Measurements from ENCODE around the gene MAML3. TPM values are rescaled to one million over a fixed set of nuclear protein-coding genes. Genes with fewer than 3 reads are reported as not detected.

Gene MAML3
- total RNA-seq, 1 donor from 2014 or later, result 59.4 TPM

- peaks cover 52% of the 10 kb centered on the region for H3K4me1 Mint-ChIP-seq (ENCODE audit: low read depth, unreplicated experiment)
- H3K9me3 Mint-ChIP-seq (ENCODE audit: unreplicated experiment), result peaks cover 20% of the 10 kb centered on the region
- H3K4me3 Mint-ChIP-seq (ENCODE audit: unreplicated experiment), result peak overlapping the region; percentile 50
- no peak for DNase-seq
- TF ChIP-seq CTCF (IDR thresholded peaks at IDR 0.05; ENCODE audit: partially characterized antibody, unreplicated experiment), result no peak
- H3K27ac Mint-ChIP-seq (ENCODE audit: unreplicated experiment), result peak overlapping the region; percentile 85
- peaks cover 4% of the 10 kb centered on the region for H3K27me3 Mint-ChIP-seq (ENCODE audit: unreplicated experiment)
- no peaks in the 10 kb centered on the region for H3K36me3 Mint-ChIP-seq (ENCODE audit: unreplicated experiment)
Measured at GRCh38 chr4:139847602-139848001, 306.4 kb downstream of the MAML3 start.

DNA sequence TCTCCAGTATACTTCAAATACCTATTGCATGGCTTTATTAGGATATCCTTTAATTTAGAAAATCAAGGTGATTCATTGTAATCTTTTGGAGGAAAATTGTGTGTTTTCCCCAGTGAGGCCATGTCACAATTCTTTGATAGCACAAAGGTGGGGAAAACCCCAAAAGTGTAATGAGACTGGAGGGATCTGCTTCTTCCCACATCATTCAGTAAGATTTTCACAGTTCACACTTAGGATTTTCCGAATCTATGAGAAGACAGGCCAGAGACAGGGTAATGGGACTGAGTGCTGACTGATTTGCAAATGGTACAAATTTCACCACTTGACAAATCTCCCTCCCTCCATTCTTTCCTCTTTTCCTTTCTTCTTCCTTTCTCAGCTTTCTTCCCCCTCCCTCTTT lies 307.2 kb downstream of the MAML3 start:
- Mint-ChIP-seq H3K27me3 (ENCODE audit: unreplicated experiment) (peaks cover 7% of the 10 kb centered on the region), H3K36me3 (ENCODE audit: unreplicated experiment) (no peaks in the 10 kb centered on the region), H3K4me1 (ENCODE audit: low read depth, unreplicated experiment) (peaks cover 57% of the 10 kb centered on the region), H3K4me3 (ENCODE audit: unreplicated experiment) (no peak overlapping the region), H3K27ac (ENCODE audit: unreplicated experiment) (peak overlapping the region; percentile 85), H3K9me3 (ENCODE audit: unreplicated experiment) (peaks cover 22% of the 10 kb centered on the region)
- DNase-seq, result no peak
- no peak for TF ChIP-seq CTCF (IDR thresholded peaks at IDR 0.05; ENCODE audit: partially characterized antibody, unreplicated experiment)

DNA sequence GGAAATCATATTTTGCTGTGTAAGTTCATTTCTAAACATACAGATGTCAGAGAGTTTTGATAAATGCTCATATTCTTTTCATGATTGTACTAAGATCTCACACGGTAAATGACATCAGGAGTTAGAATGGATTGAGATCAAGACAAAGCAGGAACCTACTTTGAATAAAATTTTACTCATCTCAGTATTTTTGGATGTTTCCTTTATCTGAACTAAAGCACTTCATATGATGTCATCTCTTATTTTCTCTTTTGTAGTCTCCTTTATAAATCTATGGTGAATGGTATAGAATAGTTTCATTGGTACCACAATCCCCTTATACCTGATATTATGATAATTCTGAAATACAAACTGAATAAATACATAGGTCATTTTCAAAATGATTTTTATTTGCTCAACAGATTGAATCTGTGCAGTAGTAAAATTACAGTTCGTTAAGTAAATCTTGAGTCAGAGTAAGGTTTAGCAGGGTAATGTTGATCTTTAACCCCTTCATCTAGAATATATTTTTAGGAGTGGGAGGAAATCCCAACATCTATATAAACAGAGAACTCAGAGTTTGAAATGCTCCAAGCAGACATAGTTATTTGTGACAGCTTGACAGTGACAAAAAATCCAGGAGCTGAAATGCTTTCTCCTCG lies 308.4 kb downstream of the MAML3 start:
- no peak for TF ChIP-seq CTCF (IDR thresholded peaks at IDR 0.05; ENCODE audit: partially characterized antibody, unreplicated experiment)
- peaks cover 27% of the 10 kb centered on the region for H3K9me3 Mint-ChIP-seq (ENCODE audit: unreplicated experiment)
- no peak for DNase-seq
- H3K27me3 Mint-ChIP-seq (ENCODE audit: unreplicated experiment), result peaks cover 8% of the 10 kb centered on the region
- peaks cover 69% of the 10 kb centered on the region for H3K4me1 Mint-ChIP-seq (ENCODE audit: low read depth, unreplicated experiment)
- peak overlapping the region; percentile 59 for H3K27ac Mint-ChIP-seq (ENCODE audit: unreplicated experiment)
- H3K4me3 Mint-ChIP-seq (ENCODE audit: unreplicated experiment), result no peak overlapping the region
- H3K36me3 Mint-ChIP-seq (ENCODE audit: unreplicated experiment), result no peaks in the 10 kb centered on the region

GRCh38 chr4:139844459-139845036 lies 309.4 kb downstream of the MAML3 start:
- peaks cover 10% of the 10 kb centered on the region for H3K27me3 Mint-ChIP-seq (ENCODE audit: unreplicated experiment)
- no peaks in the 10 kb centered on the region for H3K36me3 Mint-ChIP-seq (ENCODE audit: unreplicated experiment)
- no peak for DNase-seq
- no peak for TF ChIP-seq CTCF (IDR thresholded peaks at IDR 0.05; ENCODE audit: partially characterized antibody, unreplicated experiment)
- peaks cover 30% of the 10 kb centered on the region for H3K9me3 Mint-ChIP-seq (ENCODE audit: unreplicated experiment)
- H3K27ac Mint-ChIP-seq (ENCODE audit: unreplicated experiment), result peak overlapping the region; percentile 59
- peaks cover 78% of the 10 kb centered on the region for H3K4me1 Mint-ChIP-seq (ENCODE audit: low read depth, unreplicated experiment)
- H3K4me3 Mint-ChIP-seq (ENCODE audit: unreplicated experiment), result no peak overlapping the region

DNA sequence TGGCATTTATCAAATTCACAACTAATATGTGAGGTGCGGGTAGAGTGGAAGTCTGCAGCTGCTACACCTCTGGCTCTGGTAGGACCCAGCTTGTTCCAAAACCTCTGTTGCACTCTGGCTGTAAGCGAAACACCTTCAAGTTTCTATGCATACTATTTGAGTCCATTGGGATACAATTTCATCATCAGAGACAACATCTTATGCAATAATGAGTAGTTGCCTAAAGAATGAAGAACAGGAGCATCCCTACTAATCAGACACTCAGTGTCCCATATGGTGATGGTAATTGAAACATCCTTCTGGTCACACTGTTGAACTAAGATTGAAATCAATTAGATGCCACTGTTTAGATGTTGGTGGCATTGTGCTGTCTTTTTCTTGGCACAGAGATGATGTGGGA lies 309.9 kb downstream of the MAML3 start:
- H3K36me3 Mint-ChIP-seq (ENCODE audit: unreplicated experiment), result no peaks in the 10 kb centered on the region
- no peak overlapping the region for H3K4me3 Mint-ChIP-seq (ENCODE audit: unreplicated experiment)
- DNase-seq, result no peak
- H3K27ac Mint-ChIP-seq (ENCODE audit: unreplicated experiment), result peak overlapping the region; percentile 59
- TF ChIP-seq CTCF (IDR thresholded peaks at IDR 0.05; ENCODE audit: partially characterized antibody, unreplicated experiment), result no peak
- peaks cover 33% of the 10 kb centered on the region for H3K9me3 Mint-ChIP-seq (ENCODE audit: unreplicated experiment)
- peaks cover 14% of the 10 kb centered on the region for H3K27me3 Mint-ChIP-seq (ENCODE audit: unreplicated experiment)
- H3K4me1 Mint-ChIP-seq (ENCODE audit: low read depth, unreplicated experiment), result peaks cover 78% of the 10 kb centered on the region
